ENCODE data around the gene KLHL26.

DNA sequence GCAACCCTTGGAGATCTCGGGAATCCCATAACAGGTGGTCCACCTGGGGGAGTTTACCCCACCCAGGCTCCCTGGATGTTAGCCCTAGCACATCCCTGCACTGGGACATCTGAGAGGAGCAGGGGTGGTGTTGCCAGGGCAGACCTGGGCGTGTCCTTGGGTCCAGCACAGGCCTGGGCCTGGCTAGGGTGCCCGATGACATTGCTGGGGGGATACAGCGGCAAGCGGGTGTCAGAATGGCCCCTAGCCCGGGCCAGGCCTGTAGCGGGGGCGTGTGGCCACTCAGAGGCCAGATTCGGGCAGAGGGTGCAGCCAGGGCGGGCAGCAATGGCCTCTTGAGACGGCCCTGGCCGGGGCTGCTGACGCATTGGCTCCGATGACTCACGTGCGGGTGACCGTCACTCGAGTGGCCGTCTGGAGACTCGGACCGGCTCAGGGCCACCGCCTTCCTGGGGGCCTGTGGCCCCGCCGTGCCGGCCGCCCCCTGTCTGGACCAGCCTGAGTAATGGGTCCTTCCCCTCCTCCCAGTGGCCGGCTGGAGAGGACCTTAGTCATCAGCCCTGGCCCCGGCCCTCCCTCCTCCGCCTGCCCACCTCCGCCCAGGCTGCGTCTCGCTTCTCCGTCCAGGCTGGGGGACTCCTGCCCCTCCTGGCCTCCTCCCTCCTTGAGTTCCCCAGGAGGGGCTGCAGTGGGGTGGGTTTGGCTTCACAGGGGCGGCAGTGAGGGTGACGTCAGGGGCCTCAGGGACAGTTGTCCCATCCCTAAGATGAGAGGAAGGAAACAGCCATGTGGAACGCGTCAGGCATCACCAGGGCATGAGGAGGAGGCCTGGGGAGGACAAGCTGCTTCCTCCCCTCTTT lies 23.5 kb downstream of the KLHL26 start:
- TF ChIP-seq, protein P1, sequence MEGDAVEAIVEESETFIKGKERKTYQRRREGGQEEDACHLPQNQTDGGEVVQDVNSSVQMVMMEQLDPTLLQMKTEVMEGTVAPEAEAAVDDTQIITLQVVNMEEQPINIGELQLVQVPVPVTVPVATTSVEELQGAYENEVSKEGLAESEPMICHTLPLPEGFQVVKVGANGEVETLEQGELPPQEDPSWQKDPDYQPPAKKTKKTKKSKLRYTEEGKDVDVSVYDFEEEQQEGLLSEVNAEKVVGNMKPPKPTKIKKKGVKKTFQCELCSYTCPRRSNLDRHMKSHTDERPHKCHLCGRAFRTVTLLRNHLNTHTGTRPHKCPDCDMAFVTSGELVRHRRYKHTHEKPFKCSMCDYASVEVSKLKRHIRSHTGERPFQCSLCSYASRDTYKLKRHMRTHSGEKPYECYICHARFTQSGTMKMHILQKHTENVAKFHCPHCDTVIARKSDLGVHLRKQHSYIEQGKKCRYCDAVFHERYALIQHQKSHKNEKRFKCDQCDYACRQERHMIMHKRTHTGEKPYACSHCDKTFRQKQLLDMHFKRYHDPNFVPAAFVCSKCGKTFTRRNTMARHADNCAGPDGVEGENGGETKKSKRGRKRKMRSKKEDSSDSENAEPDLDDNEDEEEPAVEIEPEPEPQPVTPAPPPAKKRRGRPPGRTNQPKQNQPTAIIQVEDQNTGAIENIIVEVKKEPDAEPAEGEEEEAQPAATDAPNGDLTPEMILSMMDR (optimal IDR thresholded peaks at IDR 0.05 in 1 of 3, IDR thresholded peaks at IDR 0.05 in 1 of 3, conservative IDR thresholded peaks at IDR 0.05 in 1 of 3; ENCODE audit: extremely low read depth in 1 of 3, insufficient read depth in 2 of 3, low read length in 3 of 3): no peak
- no peak for TF ChIP-seq EZH2 (IDR thresholded peaks at IDR 0.05; ENCODE audit: low read length)
